ENCODE results near the gene LRBA.
A peak's percentile ranks its signal among the peaks of the same experiment; 100 is the strongest.

LRBA gene

DNA sequence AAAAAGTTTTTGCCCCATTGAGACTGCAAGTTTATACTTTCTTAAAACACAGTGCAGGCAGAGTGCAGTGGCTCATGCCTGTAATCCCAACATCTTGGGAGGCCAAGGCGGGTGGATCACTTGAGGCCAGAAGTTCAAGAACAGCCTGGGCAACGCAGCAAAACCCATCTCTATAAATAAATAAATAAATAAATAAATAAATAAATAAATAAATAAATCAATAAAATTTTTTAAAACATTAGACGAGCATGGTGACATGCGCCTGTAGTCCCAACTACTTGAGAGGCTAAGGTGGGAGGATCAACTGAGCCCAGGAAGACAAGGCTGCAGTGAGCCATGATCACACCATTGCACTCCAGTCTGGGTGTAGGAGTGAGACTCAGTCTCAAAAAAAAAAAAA, 213.3 kb downstream of the LRBA start:
- Histone ChIP-seq H3K79me2 (ENCODE audit: insufficient read depth, low read length) (no peaks in the 10 kb centered on the region), H3K9me3 (ENCODE audit: insufficient read depth, low read length, severe bottlenecking) (no peaks in the 10 kb centered on the region), H3K4me1 (ENCODE audit: insufficient read depth, low read length) (no peaks in the 10 kb centered on the region), H3K27me3 (ENCODE audit: insufficient read depth, low read length, poor library complexity) (no peaks in the 10 kb centered on the region), H3K36me3 (ENCODE audit: insufficient read depth, low read length) (peaks cover 3% of the 10 kb centered on the region; the same call in 1 of the 2 replicates), H3K4me3 (ENCODE audit: low read depth in 1 of 2, low read length in 2 of 2) (no peak overlapping the region), H3K9ac (ENCODE audit: low read depth, low read length) (no peak overlapping the region), H3K27ac (ENCODE audit: low read length) (no peak overlapping the region), H4K20me1 (ENCODE audit: insufficient read depth, low read length) (no peaks in the 10 kb centered on the region), H3K4me2 (ENCODE audit: insufficient read depth, low read length) (no peak overlapping the region), H2AFZ (ENCODE audit: low read depth, low read length) (no peak overlapping the region)
- ATAC-seq (ENCODE audit: insufficient read depth, low read depth) (no peak), DNase-seq (no peak)
- TF ChIP-seq, protein P1, sequence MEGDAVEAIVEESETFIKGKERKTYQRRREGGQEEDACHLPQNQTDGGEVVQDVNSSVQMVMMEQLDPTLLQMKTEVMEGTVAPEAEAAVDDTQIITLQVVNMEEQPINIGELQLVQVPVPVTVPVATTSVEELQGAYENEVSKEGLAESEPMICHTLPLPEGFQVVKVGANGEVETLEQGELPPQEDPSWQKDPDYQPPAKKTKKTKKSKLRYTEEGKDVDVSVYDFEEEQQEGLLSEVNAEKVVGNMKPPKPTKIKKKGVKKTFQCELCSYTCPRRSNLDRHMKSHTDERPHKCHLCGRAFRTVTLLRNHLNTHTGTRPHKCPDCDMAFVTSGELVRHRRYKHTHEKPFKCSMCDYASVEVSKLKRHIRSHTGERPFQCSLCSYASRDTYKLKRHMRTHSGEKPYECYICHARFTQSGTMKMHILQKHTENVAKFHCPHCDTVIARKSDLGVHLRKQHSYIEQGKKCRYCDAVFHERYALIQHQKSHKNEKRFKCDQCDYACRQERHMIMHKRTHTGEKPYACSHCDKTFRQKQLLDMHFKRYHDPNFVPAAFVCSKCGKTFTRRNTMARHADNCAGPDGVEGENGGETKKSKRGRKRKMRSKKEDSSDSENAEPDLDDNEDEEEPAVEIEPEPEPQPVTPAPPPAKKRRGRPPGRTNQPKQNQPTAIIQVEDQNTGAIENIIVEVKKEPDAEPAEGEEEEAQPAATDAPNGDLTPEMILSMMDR (IDR thresholded peaks at IDR 0.05; ENCODE audit: borderline replicate concordance, extremely low read depth, low read length, poor library complexity, severe bottlenecking): no peak
- TF ChIP-seq EZH2 (IDR thresholded peaks at IDR 0.05; ENCODE audit: borderline replicate concordance, low read depth, low read length, severe bottlenecking): no peak

DNA sequence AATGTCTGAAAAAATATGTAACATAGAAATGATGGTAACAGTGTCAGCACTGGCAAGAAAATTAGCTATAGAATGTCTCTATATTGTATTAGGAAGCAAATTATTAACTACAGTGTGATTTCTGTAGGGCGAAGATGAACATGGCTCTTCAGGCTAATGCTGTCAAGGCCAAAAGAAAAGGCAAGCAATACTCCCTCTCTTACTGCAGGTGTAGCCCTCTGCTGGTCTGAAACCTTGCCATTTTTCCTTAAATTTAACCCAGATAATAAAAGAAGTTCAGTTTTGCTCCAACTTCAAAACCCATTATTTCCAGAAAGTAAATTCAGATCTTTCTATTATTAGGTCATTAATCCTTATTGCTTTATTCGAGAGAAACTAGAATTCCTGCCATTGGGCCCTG, 215.9 kb downstream of the LRBA start:
- Histone ChIP-seq H2AFZ (ENCODE audit: low read depth, low read length) (no peak overlapping the region), H3K9me3 (ENCODE audit: insufficient read depth, low read length, severe bottlenecking) (no peaks in the 10 kb centered on the region), H3K4me3 (ENCODE audit: low read depth in 1 of 2, low read length in 2 of 2) (no peak overlapping the region), H3K79me2 (ENCODE audit: insufficient read depth, low read length) (no peaks in the 10 kb centered on the region), H3K4me1 (ENCODE audit: insufficient read depth, low read length) (no peaks in the 10 kb centered on the region), H4K20me1 (ENCODE audit: insufficient read depth, low read length) (no peaks in the 10 kb centered on the region), H3K27ac (ENCODE audit: low read length) (no peak overlapping the region), H3K27me3 (ENCODE audit: insufficient read depth, low read length, poor library complexity) (no peaks in the 10 kb centered on the region), H3K9ac (ENCODE audit: low read depth, low read length) (no peak overlapping the region), H3K4me2 (ENCODE audit: insufficient read depth, low read length) (no peak overlapping the region), H3K36me3 (ENCODE audit: insufficient read depth, low read length) (no peaks in the 10 kb centered on the region; the same call in 1 of the 2 replicates)
- DNase-seq: no peak
- no peak for ATAC-seq (ENCODE audit: insufficient read depth, low read depth)
- TF ChIP-seq, protein P1 (IDR thresholded peaks at IDR 0.05; ENCODE audit: borderline replicate concordance, extremely low read depth, low read length, poor library complexity, severe bottlenecking): peak; percentile 2
- no peak for TF ChIP-seq EZH2 (IDR thresholded peaks at IDR 0.05; ENCODE audit: borderline replicate concordance, low read depth, low read length, severe bottlenecking)

DNA sequence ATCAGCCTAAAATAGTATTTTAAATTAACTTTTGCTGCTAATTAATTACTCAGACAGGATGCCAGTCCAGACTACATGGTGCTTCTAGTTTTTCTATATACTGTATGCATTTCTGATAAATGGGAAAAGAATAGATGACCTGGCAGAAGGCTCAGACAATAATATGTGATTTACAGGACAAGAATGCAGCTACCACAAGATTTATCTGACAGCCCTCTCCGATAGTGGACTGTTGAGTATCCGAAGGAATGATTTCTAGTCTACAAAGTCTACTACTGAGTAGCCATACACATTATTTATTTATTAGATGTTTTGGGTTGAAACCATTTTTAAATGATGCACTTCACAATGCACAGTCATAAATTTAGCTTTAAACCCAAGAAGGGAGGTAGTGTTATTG, 220.4 kb downstream of the LRBA start:
- H3K9me3 ChIP-seq (ENCODE audit: insufficient read depth, low read length, severe bottlenecking): no peaks in the 10 kb centered on the region
- H4K20me1 ChIP-seq (ENCODE audit: insufficient read depth, low read length): no peaks in the 10 kb centered on the region
- no peaks in the 10 kb centered on the region for H3K27me3 ChIP-seq (ENCODE audit: insufficient read depth, low read length, poor library complexity)
- DNase-seq: no peak
- TF ChIP-seq, protein P1 (IDR thresholded peaks at IDR 0.05; ENCODE audit: borderline replicate concordance, extremely low read depth, low read length, poor library complexity, severe bottlenecking): no peak
- no peak for TF ChIP-seq EZH2 (IDR thresholded peaks at IDR 0.05; ENCODE audit: borderline replicate concordance, low read depth, low read length, severe bottlenecking)
- no peak overlapping the region for H2AFZ ChIP-seq (ENCODE audit: low read depth, low read length)
- H3K36me3 ChIP-seq (ENCODE audit: insufficient read depth, low read length): no peaks in the 10 kb centered on the region
- no peak for ATAC-seq (ENCODE audit: insufficient read depth, low read depth)
- no peaks in the 10 kb centered on the region for H3K79me2 ChIP-seq (ENCODE audit: insufficient read depth, low read length)
- H3K4me3 ChIP-seq (ENCODE audit: low read depth in 1 of 2, low read length in 2 of 2): no peak overlapping the region
- no peak overlapping the region for H3K9ac ChIP-seq (ENCODE audit: low read depth, low read length)
- H3K4me1 ChIP-seq (ENCODE audit: insufficient read depth, low read length): no peaks in the 10 kb centered on the region
- no peak overlapping the region for H3K4me2 ChIP-seq (ENCODE audit: insufficient read depth, low read length)
- H3K27ac ChIP-seq (ENCODE audit: low read length): no peak overlapping the region

DNA sequence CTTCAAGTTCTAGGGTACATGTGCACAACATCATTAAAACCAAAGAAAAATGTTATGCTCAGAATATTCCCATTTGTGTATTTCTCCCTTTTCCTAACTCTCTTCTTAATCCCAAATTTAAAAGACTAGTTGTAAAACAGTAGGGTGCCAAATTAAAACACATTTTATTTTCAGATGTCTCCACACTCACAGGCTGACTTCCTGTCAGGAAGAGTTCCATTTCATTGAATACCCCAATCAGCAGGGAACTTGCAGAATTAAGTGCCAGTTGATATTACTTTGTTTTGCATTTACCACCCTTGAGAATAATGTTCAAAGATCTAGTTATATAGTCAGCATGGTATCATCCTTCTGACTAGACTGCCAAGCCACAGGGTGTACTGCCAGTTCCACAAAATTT, 225.2 kb downstream of the LRBA start:
- no peak overlapping the region for H3K9ac ChIP-seq (ENCODE audit: low read depth, low read length)
- H3K4me2 ChIP-seq (ENCODE audit: insufficient read depth, low read length): no peak overlapping the region

More for the DNA sequence above, 225.2 kb downstream of the LRBA start:
- Histone ChIP-seq H3K4me1 (ENCODE audit: insufficient read depth, low read length) (no peaks in the 10 kb centered on the region), H3K27me3 (ENCODE audit: insufficient read depth, low read length, poor library complexity) (no peaks in the 10 kb centered on the region), H3K4me3 (ENCODE audit: low read depth in 1 of 2, low read length in 2 of 2) (no peak overlapping the region), H4K20me1 (ENCODE audit: insufficient read depth, low read length) (no peaks in the 10 kb centered on the region), H2AFZ (ENCODE audit: low read depth, low read length) (no peak overlapping the region), H3K9me3 (ENCODE audit: insufficient read depth, low read length, severe bottlenecking) (no peaks in the 10 kb centered on the region), H3K36me3 (ENCODE audit: insufficient read depth, low read length) (no peaks in the 10 kb centered on the region), H3K79me2 (ENCODE audit: insufficient read depth, low read length) (no peaks in the 10 kb centered on the region), H3K27ac (ENCODE audit: low read length) (no peak overlapping the region)
- TF ChIP-seq EZH2 (IDR thresholded peaks at IDR 0.05; ENCODE audit: borderline replicate concordance, low read depth, low read length, severe bottlenecking): no peak
- TF ChIP-seq, protein P1 (IDR thresholded peaks at IDR 0.05; ENCODE audit: borderline replicate concordance, extremely low read depth, low read length, poor library complexity, severe bottlenecking): no peak
- DNase-seq (no peak), ATAC-seq (ENCODE audit: insufficient read depth, low read depth) (no peak)
